SK-N-SH (cell line): ENCODE data around the gene COMMD8. TPM values are rescaled to one million over a fixed set of nuclear protein-coding genes. Genes with fewer than 3 reads are reported as not detected.

ENCODE experiments used
- CTCF ChIA-PET: fragments of 300-600, 350-600 bp; formaldehyde crosslinking; extraction: SDS; loops from one replicate; lab custom pipeline; 2021; lab: Yijun Ruan, JAX
- POLR2A ChIA-PET: fragments of 350-600 bp; sonication (Branson Sonifier 250); formaldehyde crosslinking; extraction: SDS; loops from one replicate; lab custom pipeline; 2020; ENCODE audit warnings: antibody characterized with exemption, inconsistent platforms; lab: Yijun Ruan, JAX
- DNase-seq: peaks from one replicate; pipeline ENCODE4 v3.0.0; 2012
- H2AFZ ChIP-seq: fragments of 200-600 bp; sonication (generic); 2 replicates; pipeline ENCODE4 v1.8.1; 2016; ENCODE audit warnings: antibody characterized with exemption, mild to moderate bottlenecking, low read depth
- H3F3A ChIP-seq: fragments of 200-600 bp; sonication (generic); replicated peaks from 2 replicates; pipeline ENCODE3; 2016; ENCODE audit warnings: antibody characterized with exemption, mild to moderate bottlenecking; ENCODE audit not compliant: insufficient read depth
- H3K27ac ChIP-seq, 2 experiments: fragments of 200-500 bp in 1 of 2; fragments of 200-600 bp in 1 of 2; sonication (Bioruptor generic) in 1 of 2; sonication (generic), shearing (Covaris generic) in 1 of 2; 2 replicates each; pipeline versions ENCODE4 v1.5.1 to v1.6.1; 2014 to 2016; ENCODE audit warnings: low read depth in 2 of 2, inconsistent platforms in 1 of 2, low read length in 1 of 2, mild to moderate bottlenecking in 1 of 2, mixed read lengths in 1 of 2
- H3K27me3 ChIP-seq: fragments of 200-600 bp; sonication (generic), shearing (Covaris generic); 2 replicates; pipeline ENCODE4 v1.6.1; 2016; ENCODE audit warnings: mixed run types; ENCODE audit not compliant: insufficient read depth
- H3K36me3 ChIP-seq, 2 experiments: fragments of 200-500 bp in 1 of 2; fragments of 200-600 bp in 1 of 2; sonication (Bioruptor generic) in 1 of 2; sonication (generic) in 1 of 2; replicated peaks in 1 of 2; 2 replicates each; pipeline versions ENCODE3 to v1.5.1; 2014 to 2016; ENCODE audit warnings: low read length in 1 of 2, mild to moderate bottlenecking in 1 of 2; ENCODE audit not compliant: insufficient read depth in 2 of 2, control insufficient read depth in 1 of 2
- H3K4me1 ChIP-seq, 2 experiments: fragments of 200-500 bp in 1 of 2; fragments of 200-600 bp in 1 of 2; sonication (Bioruptor generic) in 1 of 2; sonication (generic), shearing (Covaris generic) in 1 of 2; 2 replicates each; pipeline versions ENCODE4 v1.5.1 to v1.6.1; 2014 to 2016; ENCODE audit warnings: low read depth in 1 of 2, low read length in 1 of 2, mixed run types in 1 of 2; ENCODE audit not compliant: insufficient read depth in 2 of 2, control insufficient read depth in 1 of 2
- H3K4me2 ChIP-seq: fragments of 200-600 bp; sonication (generic), shearing (Covaris generic); 2 replicates; pipeline ENCODE4 v1.6.1; 2017; ENCODE audit warnings: mixed run types
- H3K4me3 ChIP-seq, 2 experiments: fragments of 200-500 bp in 1 of 2; fragments of 200-600 bp in 1 of 2; sonication (Bioruptor generic) in 1 of 2; sonication (generic), shearing (Covaris generic) in 1 of 2; 2 replicates each; pipeline versions ENCODE4 v1.5.1 to v1.8.1; 2014 to 2016; ENCODE audit warnings: low read depth in 2 of 2, inconsistent platforms in 1 of 2, low read length in 1 of 2, mild to moderate bottlenecking in 1 of 2, mixed read lengths in 1 of 2, moderate library complexity in 1 of 2
- H3K79me2 ChIP-seq: fragments of 200-600 bp; sonication (generic); 2 replicates; pipeline ENCODE4 v1.8.1; 2017; ENCODE audit warnings: mild to moderate bottlenecking; ENCODE audit not compliant: insufficient read depth
- H3K9ac ChIP-seq: fragments of 200-600 bp; sonication (generic); 2 replicates; pipeline ENCODE4 v1.6.1; 2017; ENCODE audit warnings: mixed run types
- H3K9me2 ChIP-seq: fragments of 200-600 bp; sonication (generic); 2 replicates; pipeline ENCODE4 v1.6.1; 2017; ENCODE audit warnings: mixed run types
- H3K9me3 ChIP-seq: fragments of 200-600 bp; sonication (generic); 2 replicates; pipeline ENCODE4 v1.6.1; 2017; ENCODE audit warnings: mixed run types, mild to moderate bottlenecking, moderate library complexity
- H4K20me1 ChIP-seq: fragments of 200-600 bp; sonication (generic); 2 replicates; pipeline ENCODE4 v1.6.1; 2017; ENCODE audit warnings: mild to moderate bottlenecking, mixed run types; ENCODE audit not compliant: insufficient read depth
- CHD2 ChIP-seq: fragments of 150-350 bp; IDR thresholded peaks from 2 replicates; pipeline ENCODE4 v1.6.1; 2018; ENCODE audit warnings: low read length; ENCODE audit not compliant: partially characterized antibody
- ELF1 ChIP-seq: IDR thresholded peaks from 2 replicates; pipeline ENCODE4 v1.4.0; 2012
- EP300 ChIP-seq, 2 experiments: IDR thresholded peaks; 2 replicates each; pipeline versions ENCODE4 v1.4.0 to v1.6.1; 2012; ENCODE audit warnings: borderline replicate concordance in 1 of 2, low read depth in 1 of 2, low read length in 1 of 2
- FOSL2 ChIP-seq: IDR thresholded peaks from 2 replicates; pipeline ENCODE4 v1.4.0; 2012; ENCODE audit warnings: low read depth, mild to moderate bottlenecking, moderate library complexity, borderline replicate concordance
- FOXJ3 ChIP-seq: sonication (generic); formaldehyde crosslinking; IDR thresholded peaks from 2 replicates; pipeline ENCODE4 v1.5.1; 2020; ENCODE audit warnings: mild to moderate bottlenecking, missing genetic modification reagents
- MXI1 ChIP-seq: IDR thresholded peaks from 2 replicates; pipeline ENCODE4 v1.6.1; 2012; ENCODE audit warnings: mild to moderate bottlenecking, low read depth, low read length, improper control_type of control experiment
- NFIC ChIP-seq: IDR thresholded peaks from 2 replicates; pipeline ENCODE4 v1.4.0; 2012; ENCODE audit warnings: borderline replicate concordance
- SIN3A ChIP-seq: IDR thresholded peaks from 2 replicates; pipeline ENCODE4 v1.6.1; 2012; ENCODE audit warnings: low read depth, mild to moderate bottlenecking, low read length, moderate library complexity, borderline replicate concordance
- WGBS: methylation state at CpG from one replicate; pipeline ENCODE4 v1.1.6; 2017; ENCODE audit warnings: low lambda C conversion rate; 5-methylcytosine and 5-hydroxymethylcytosine counted together
- polyA plus RNA-seq, 3 experiments: library from polyadenylated mRNA; depleted of rRNA; stranded (reverse); fragments of >200 nt; gene quantifications; 2 replicates each; pipeline ENCODE4 v1.2.3, GENCODE V29; 2012

The COMMD8 gene
- polyA plus RNA-seq, 1 of the 3 experiments (the other 2 are of a cell fraction): 7.0 TPM

- H3K4me2 ChIP-seq: no peak overlapping the region
- TF ChIP-seq ELF1 (no peak), NFIC (no peak), FOXJ3 (CRISPR knock-in tag) (no peak), SIN3A (no peak)
- TF ChIP-seq, all 33 proteins: peak for 0
- Histone ChIP-seq H2AFZ (no peak overlapping the region), H3F3A (peaks cover 25% of the 10 kb centered on the region), H3K4me3 (no peak overlapping the region), H3K27ac (peak overlapping the region in 1 of 2 experiments; percentile 96; a peak in 1 of 4 replicates), H3K9ac (no peak overlapping the region), H4K20me1 (no peaks in the 10 kb centered on the region), H3K4me1 (peaks cover 6 to 7% of the 10 kb centered on the region in 2 experiments; a peak in 2 of 4 replicates), H3K36me3 (peaks cover 0 to 5% of the 10 kb centered on the region in 2 experiments), H3K27me3 (no peaks in the 10 kb centered on the region), H3K9me2 (no peaks in the 10 kb centered on the region), H3K79me2 (peaks cover 28% of the 10 kb centered on the region), H3K9me3 (no peaks in the 10 kb centered on the region)
- CTCF ChIA-PET: interaction anchor here (1.4 to 1.8 kb wide), 2 partner anchors 49 to 79 kb away, joined by 4 read pairs; no protein-coding TSS in a partner anchor
- WGBS: 95% methylated on average over 3 of the region's 3 CpGs
- POLR2A ChIA-PET: no interaction called here
- no peak for DNase-seq
Measured at GRCh38 chr4:47484168-47484567, 20.7 kb upstream of the COMMD8 start.

GRCh38 chr4:47483745-47484144, 20.2 kb upstream of the COMMD8 start:
- CTCF ChIA-PET: interaction anchor here (1.8 kb wide), 1 partner anchor 80 kb away, joined by 4 read pairs; no protein-coding TSS in a partner anchor
- no peak for TF ChIP-seq EP300 (IDR thresholded peaks at IDR 0.05; ENCODE audit: borderline replicate concordance in 1 of 2, low read depth in 1 of 2, low read length in 1 of 2)
- TF ChIP-seq MXI1: no peak
- Histone ChIP-seq H4K20me1 (no peaks in the 10 kb centered on the region), H3K27ac (no peak overlapping the region), H3K9me3 (no peaks in the 10 kb centered on the region), H3K4me3 (no peak overlapping the region), H3K4me1 (peaks cover 6 to 7% of the 10 kb centered on the region in 2 experiments; a peak in 2 of 4 replicates), H3K9ac (no peak overlapping the region), H3F3A (peaks cover 22% of the 10 kb centered on the region), H3K27me3 (no peaks in the 10 kb centered on the region), H3K79me2 (peaks cover 24% of the 10 kb centered on the region), H3K9me2 (no peaks in the 10 kb centered on the region), H3K36me3 (peaks cover 0 to 1% of the 10 kb centered on the region in 2 experiments), H3K4me2 (no peak overlapping the region), H2AFZ (0 out of 2 replicates have a peak overlapping the region, but pooled peaks have one; percentile 26)
- POLR2A ChIA-PET: no interaction called here
- no peak for DNase-seq
- WGBS: 92% methylated on average over 3 of the region's 3 CpGs

- TF ChIP-seq FOSL2 (peak; percentile 3; the same call in 1 of the 2 replicates), CHD2 (no peak)
- Histone ChIP-seq H3F3A (peaks cover 22% of the 10 kb centered on the region), H3K4me2 (no peak overlapping the region), H3K9ac (no peak overlapping the region), H2AFZ (peak overlapping the region; percentile 1; the same call in 1 of the 2 replicates), H4K20me1 (no peaks in the 10 kb centered on the region), H3K4me3 (no peak overlapping the region), H3K79me2 (peaks cover 14% of the 10 kb centered on the region), H3K36me3 (no peaks in the 10 kb centered on the region), H3K9me2 (no peaks in the 10 kb centered on the region), H3K4me1 (peaks cover 6 to 7% of the 10 kb centered on the region in 2 experiments; a peak in 2 of 4 replicates), H3K27me3 (no peaks in the 10 kb centered on the region), H3K27ac (peak overlapping the region in 1 of 2 experiments; percentile 25; a peak in 1 of 4 replicates), H3K9me3 (no peaks in the 10 kb centered on the region)
- WGBS: 66% methylated on average over 4 of the region's 4 CpGs
- ChIA-PET CTCF (no interaction called here), POLR2A (interaction anchor here (1.4 kb wide), 1 partner anchor 19 kb away, joined by 3 read pairs; the partner anchor contains the start of gene COMMD8)
- no peak for DNase-seq
Measured at GRCh38 chr4:47482326-47482725, 18.8 kb upstream of the COMMD8 start.
